HL-60 (cell line): ENCODE measurements around the gene SLC5A2.

Experiments
- CTCF ChIP-seq: IDR thresholded peaks from one replicate; pipeline ENCODE4 v1.5.1; 2011; ENCODE audit warnings: low read length, control low read depth, inconsistent platforms; ENCODE audit not compliant: insufficient read depth
- GABPA ChIP-seq: IDR thresholded peaks from 2 replicates; pipeline ENCODE4 v1.6.1; 2012; ENCODE audit warnings: low read depth
- POLR2AphosphoS5 ChIP-seq: IDR thresholded peaks from 2 replicates; pipeline ENCODE4 v1.6.1; 2012; ENCODE audit warnings: low read depth
- REST ChIP-seq: IDR thresholded peaks from 2 replicates; pipeline ENCODE4 v1.6.1; 2012; ENCODE audit warnings: low read depth; ENCODE audit not compliant: insufficient replicate concordance

GRCh38 chr16:31474773-31475738 is 7.9 kb upstream of the SLC5A2 start:
- TF ChIP-seq REST, result no peak
- no peak for TF ChIP-seq CTCF
- no peak for TF ChIP-seq POLR2AphosphoS5
- TF ChIP-seq GABPA, result no peak
